GM18502 (cell line): ENCODE data around the gene KCNA3.

Experiments used
- ATAC-seq: cut with Tn5 transposase; IDR thresholded peaks from one replicate; pipeline ENCODE4 v1.9.1; 2021; ENCODE audit warnings: mild to moderate bottlenecking; ENCODE audit not compliant: unreplicated experiment, poor library complexity

KCNA3 gene

GRCh38 chr1:110645211-110645610 is 29.5 kb downstream of the KCNA3 start:
- no peak for ATAC-seq

GRCh38 chr1:110643879-110644472 is 30.8 kb downstream of the KCNA3 start:
- ATAC-seq, result no peak

GRCh38 chr1:110639724-110640386 is 34.9 kb downstream of the KCNA3 start:
- ATAC-seq, result no peak

- no peak for ATAC-seq
Observed at GRCh38 chr1:110638556-110638955, 36.2 kb downstream of the KCNA3 start.

DNA sequence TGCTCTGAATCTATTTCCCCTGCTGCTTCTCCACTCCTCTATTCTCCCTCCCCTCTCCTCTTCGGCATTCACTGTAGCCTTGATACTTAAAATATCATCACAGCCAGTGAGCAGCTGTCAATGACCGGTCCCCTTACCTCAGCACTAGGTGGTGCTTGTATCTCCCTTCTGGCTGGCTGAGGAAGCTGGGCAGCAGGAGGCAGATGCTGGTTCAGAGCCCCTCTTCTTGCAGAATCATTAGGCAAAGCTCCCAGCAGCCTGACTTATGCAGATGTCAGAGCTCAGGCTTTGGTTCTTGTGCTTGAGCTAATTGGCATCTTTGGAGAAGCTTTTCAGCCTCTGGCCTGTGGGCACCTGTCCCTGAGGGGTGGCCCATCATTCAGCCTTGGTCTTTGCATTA is 36.7 kb downstream of the KCNA3 start:
- no peak for ATAC-seq

GRCh38 chr1:110637475-110637874 is 37.3 kb downstream of the KCNA3 start:
- no peak for ATAC-seq

DNA sequence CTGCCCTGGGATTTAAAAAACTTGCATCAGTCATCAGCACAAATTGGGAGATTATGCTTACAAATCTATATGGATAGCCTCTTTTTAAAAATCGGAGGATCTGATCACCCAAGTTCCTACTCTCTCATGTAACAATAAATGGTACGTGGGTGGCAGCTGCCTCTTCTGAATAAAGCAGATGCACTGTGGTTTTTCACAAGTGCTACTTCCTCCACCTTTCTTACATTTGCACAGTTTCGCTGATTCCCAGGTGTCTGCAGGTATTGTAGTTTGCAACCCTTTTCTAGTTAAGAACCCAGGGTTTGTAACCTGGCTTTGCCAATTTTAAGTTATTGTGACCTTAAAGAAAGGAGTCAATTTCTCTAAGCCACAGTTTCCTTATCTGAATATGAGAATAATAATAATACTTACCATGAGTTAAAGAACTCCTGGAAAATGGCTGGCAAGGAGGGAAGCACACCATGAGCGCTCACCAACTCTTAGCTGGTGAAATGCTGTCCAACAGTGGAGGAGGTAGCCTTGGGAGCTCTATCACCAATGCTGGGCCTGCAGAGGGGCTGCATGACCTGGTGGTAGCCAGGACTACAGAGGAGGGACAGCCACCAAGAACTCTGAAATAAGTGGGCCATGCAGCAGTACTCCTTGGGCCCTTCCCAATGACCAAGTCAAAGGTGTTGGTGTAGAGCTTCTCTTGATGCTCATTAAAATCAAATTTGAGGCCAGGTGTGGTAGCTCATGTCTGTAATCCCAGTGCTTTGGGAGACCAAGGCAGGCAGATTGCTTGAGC is 38.4 kb downstream of the KCNA3 start:
- ATAC-seq, result no peak

- no peak for ATAC-seq
Observed at GRCh38 chr1:110635434-110635833, 39.3 kb downstream of the KCNA3 start.

GRCh38 chr1:110634455-110635311 is 40.1 kb downstream of the KCNA3 start:
- peak; percentile 63 for ATAC-seq

DNA sequence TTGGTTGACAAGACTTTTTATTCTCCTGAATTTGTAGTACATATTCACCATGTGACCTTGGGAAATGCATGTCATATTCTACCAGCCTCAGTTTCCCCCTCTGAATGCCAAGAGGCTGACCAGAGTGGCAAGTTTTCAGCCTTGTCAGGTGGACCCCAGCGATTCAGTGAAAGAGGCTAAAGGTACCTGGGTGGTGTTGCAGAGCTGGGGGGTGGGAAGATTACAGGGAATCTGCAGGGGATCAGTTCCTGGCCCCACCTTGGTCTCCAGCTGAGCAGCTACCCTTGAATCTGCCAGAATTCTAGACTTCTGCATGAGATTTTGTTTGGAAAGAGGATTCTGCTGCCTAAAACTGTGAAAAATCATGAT is 40.7 kb downstream of the KCNA3 start:
- ATAC-seq, result no peak

GRCh38 chr1:110633646-110634030 is 41.1 kb downstream of the KCNA3 start:
- ATAC-seq, result no peak

- ATAC-seq, result no peak
Observed at GRCh38 chr1:110631836-110632620, 42.7 kb downstream of the KCNA3 start.

- peak; percentile 50 for ATAC-seq
Observed at GRCh38 chr1:110630839-110631663, 43.7 kb downstream of the KCNA3 start.

GRCh38 chr1:110628323-110629105 is 46.2 kb downstream of the KCNA3 start:
- ATAC-seq, result no peak

- ATAC-seq, result no peak
Observed at GRCh38 chr1:110627764-110628163, 47.0 kb downstream of the KCNA3 start.

GRCh38 chr1:110626889-110627288 is 47.9 kb downstream of the KCNA3 start:
- ATAC-seq, result no peak
